ENCODE measurements around the gene PAX2. TPM values are rescaled to one million over a fixed set of nuclear protein-coding genes. Genes with fewer than 3 reads are reported as not detected.

Gene PAX2
- polyA plus RNA-seq, 3 donors: not detected

DNA sequence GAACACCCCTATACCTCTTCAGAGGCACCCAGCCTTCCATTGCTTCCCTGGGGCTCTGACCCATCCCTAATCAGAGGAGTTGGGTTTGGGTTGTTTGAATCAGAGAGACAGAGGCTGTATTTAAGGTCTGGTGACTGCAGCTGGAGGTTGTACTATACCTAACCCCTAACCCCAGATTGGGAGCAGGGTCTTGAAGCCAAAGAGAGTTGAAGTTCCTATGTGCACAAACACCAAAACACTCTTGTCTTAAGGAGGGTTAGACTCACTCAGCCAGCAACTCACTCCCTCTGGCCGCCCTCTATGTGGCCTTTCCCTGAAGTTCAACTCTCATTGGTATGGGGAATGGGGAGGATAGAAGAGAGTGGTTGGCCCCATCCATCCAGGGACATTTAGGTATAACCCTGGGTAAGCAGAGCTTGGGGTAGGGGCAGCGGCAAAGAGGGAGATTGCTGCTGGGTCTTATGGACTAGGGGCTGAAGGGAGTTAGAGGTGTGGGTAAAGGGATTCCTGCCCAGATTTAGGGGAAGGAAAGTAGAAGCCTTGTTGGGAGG, 80.0 kb downstream of the PAX2 start:
- H3K9me3 ChIP-seq (replicated peaks in 1 of 2; ENCODE audit: control insufficient read depth in 1 of 2, insufficient read depth in 1 of 2, low read length in 2 of 2): peaks cover under 1 to 34% of the 10 kb centered on the region in 2 donors
- no peaks in the 10 kb centered on the region for H4K20me1 ChIP-seq (ENCODE audit: insufficient read depth, low read length)
- intact Hi-C loops (cut with micrococcal nuclease): no loop called here
- Mint-ChIP-seq H3K4me1 (peaks cover 26% of the 10 kb centered on the region), H3K27ac (no peak overlapping the region), H3K36me3 (peaks cover 3 to 10% of the 10 kb centered on the region in 2 donors), H3K4me3 (peak overlapping the region in 1 of 2 donors; percentile 68), H3K27me3 (ENCODE audit: low read depth in 3 of 3) (peaks cover 72 to 94% (median 84%) of the 10 kb centered on the region in 3 donors), H3K9me3 (peaks cover 0 to 24% (median 16%) of the 10 kb centered on the region in 7 donors)
- H3K9ac ChIP-seq (ENCODE audit: insufficient read depth, low read length, poor library complexity, severe bottlenecking): no peak overlapping the region
- no peak for TF ChIP-seq CTCF (IDR thresholded peaks at IDR 0.05)
- H3K4me3 ChIP-seq (replicated peaks in 1 of 3; ENCODE audit: low read depth in 2 of 3, low read length in 3 of 3): no peak overlapping the region
- 23% methylated on average over 2 of the region's 2 CpGs for WGBS (ENCODE audit: insufficient coverage)
- no peak overlapping the region for H3K4me2 ChIP-seq (replicated peaks; ENCODE audit: extremely low read depth, low read length, poor library complexity, severe bottlenecking)
- H2AFZ ChIP-seq (ENCODE audit: insufficient read depth, low read depth, low read length, poor library complexity, severe bottlenecking): no peak overlapping the region
- no peaks in the 10 kb centered on the region for H3K79me2 ChIP-seq (ENCODE audit: insufficient read depth, low read length)
- H3K36me3 ChIP-seq (replicated peaks in 1 of 2; ENCODE audit: control insufficient read depth in 1 of 2, insufficient read depth in 2 of 2, low read length in 2 of 2): no peaks in the 10 kb centered on the region
- DNase-seq: no peak
- H3K27me3 ChIP-seq (ENCODE audit: control insufficient read depth in 2 of 2, insufficient read depth in 2 of 2, low read length in 2 of 2): peaks cover 82 to 96% of the 10 kb centered on the region in 2 donors
- peaks cover 24 to 35% of the 10 kb centered on the region in 2 donors for H3K4me1 ChIP-seq (ENCODE audit: control insufficient read depth in 1 of 2, insufficient read depth in 2 of 2, low read length in 2 of 2)
- no peak overlapping the region for H3K27ac ChIP-seq (ENCODE audit: low read depth in 1 of 2, low read length in 2 of 2)

GRCh38 chr10:100826031-100826651, 80.8 kb downstream of the PAX2 start:
- Histone ChIP-seq H3K36me3 (replicated peaks in 1 of 2; ENCODE audit: control insufficient read depth in 1 of 2, insufficient read depth in 2 of 2, low read length in 2 of 2) (no peaks in the 10 kb centered on the region), H3K27me3 (ENCODE audit: control insufficient read depth in 2 of 2, insufficient read depth in 2 of 2, low read length in 2 of 2) (peaks cover 82 to 96% of the 10 kb centered on the region in 2 donors), H3K79me2 (ENCODE audit: insufficient read depth, low read length) (no peaks in the 10 kb centered on the region), H3K4me1 (ENCODE audit: control insufficient read depth in 1 of 2, insufficient read depth in 2 of 2, low read length in 2 of 2) (peaks cover 24 to 35% of the 10 kb centered on the region in 2 donors), H3K9me3 (replicated peaks in 1 of 2; ENCODE audit: control insufficient read depth in 1 of 2, insufficient read depth in 1 of 2, low read length in 2 of 2) (peaks cover 5 to 42% of the 10 kb centered on the region in 2 donors), H3K4me3 (replicated peaks in 1 of 3; ENCODE audit: low read depth in 2 of 3, low read length in 3 of 3) (no peak overlapping the region), H3K4me2 (replicated peaks; ENCODE audit: extremely low read depth, low read length, poor library complexity, severe bottlenecking) (peak overlapping the region; percentile 67), H3K27ac (ENCODE audit: low read depth in 1 of 2, low read length in 2 of 2) (no peak overlapping the region), H2AFZ (ENCODE audit: insufficient read depth, low read depth, low read length, poor library complexity, severe bottlenecking) (no peak overlapping the region), H4K20me1 (ENCODE audit: insufficient read depth, low read length) (no peaks in the 10 kb centered on the region), H3K9ac (ENCODE audit: insufficient read depth, low read length, poor library complexity, severe bottlenecking) (no peak overlapping the region)
- H3K4me3 Mint-ChIP-seq: peak overlapping the region in 1 of 2 donors; percentile 68
- peaks cover 0 to 29% (median 16%) of the 10 kb centered on the region in 7 donors for H3K9me3 Mint-ChIP-seq
- intact Hi-C loops (cut with micrococcal nuclease): no loop called here
- WGBS (ENCODE audit: insufficient coverage): 8% methylated on average over 22 of the region's 27 CpGs
- H3K36me3 Mint-ChIP-seq: peaks cover 3 to 10% of the 10 kb centered on the region in 2 donors
- H3K27ac Mint-ChIP-seq: no peak overlapping the region
- no peak for DNase-seq
- H3K27me3 Mint-ChIP-seq (ENCODE audit: low read depth in 3 of 3): peaks cover 78 to 95% (median 87%) of the 10 kb centered on the region in 3 donors
- H3K4me1 Mint-ChIP-seq: peaks cover 28% of the 10 kb centered on the region
- no peak for TF ChIP-seq CTCF (IDR thresholded peaks at IDR 0.05)

Data from CD14-positive monocyte (primary cell).